H9 (cell line): Measurements from ENCODE around the gene TMEM158. TPM values are rescaled to one million over a fixed set of nuclear protein-coding genes. Genes with fewer than 3 reads are reported as not detected.

Experiments used
- DNase-seq: peaks from one replicate; pipeline ENCODE4 v3.0.0-alpha.2; 2017
- H2AFZ ChIP-seq: one replicate; pipeline ENCODE4 v1.6.1; 2013; ENCODE audit warnings: mild to moderate bottlenecking, low read length, control low read depth, moderate library complexity
- H2AK5ac ChIP-seq: 2 replicates; pipeline ENCODE4 v1.6.1; 2013; ENCODE audit warnings: low read length, control low read depth, mixed read lengths; ENCODE audit not compliant: insufficient read length
- H2BK120ac ChIP-seq: one replicate; pipeline ENCODE4 v1.6.1; 2013; ENCODE audit warnings: low read depth, mild to moderate bottlenecking, low read length, control low read depth, inconsistent platforms; ENCODE audit not compliant: poor library complexity, severe bottlenecking
- H2BK12ac ChIP-seq: 2 replicates; pipeline ENCODE4 v1.6.1; 2013; ENCODE audit warnings: low read length, control low read depth, mixed read lengths, low read depth; ENCODE audit not compliant: insufficient read length
- H2BK15ac ChIP-seq: 2 replicates; pipeline ENCODE4 v1.6.1; 2013; ENCODE audit warnings: low read depth, low read length, control low read depth
- H2BK20ac ChIP-seq: one replicate; pipeline ENCODE4 v1.6.1; 2013; ENCODE audit warnings: low read depth, mild to moderate bottlenecking, low read length, control low read depth, inconsistent platforms; ENCODE audit not compliant: poor library complexity, severe bottlenecking
- H2BK5ac ChIP-seq: 2 replicates; pipeline ENCODE4 v1.6.1; 2013; ENCODE audit warnings: low read length, control low read depth, mixed read lengths; ENCODE audit not compliant: insufficient read length
- H3K14ac ChIP-seq: 2 replicates; pipeline ENCODE4 v1.6.1; 2013; ENCODE audit warnings: low read length, control low read depth; ENCODE audit not compliant: insufficient read depth
- H3K18ac ChIP-seq: 2 replicates; pipeline ENCODE4 v1.6.1; 2013; ENCODE audit warnings: low read depth, mild to moderate bottlenecking, mixed read lengths, low read length, control low read depth; ENCODE audit not compliant: insufficient read length
- H3K23ac ChIP-seq: 2 replicates; pipeline ENCODE4 v1.6.1; 2013; ENCODE audit warnings: low read length, control low read depth, mixed read lengths, low read depth; ENCODE audit not compliant: insufficient read length
- H3K23me2 ChIP-seq: 2 replicates; pipeline ENCODE4 v1.6.1; 2013; ENCODE audit warnings: low read depth, mild to moderate bottlenecking, mixed read lengths, low read length, control low read depth; ENCODE audit not compliant: insufficient read length, poor library complexity, severe bottlenecking
- H3K27ac ChIP-seq: 2 replicates; pipeline ENCODE4 v1.5.1; 2013; ENCODE audit warnings: low read length, control low read depth, mixed read lengths, low read depth; ENCODE audit not compliant: insufficient read length
- H3K27me3 ChIP-seq: 2 replicates; pipeline ENCODE4 v1.6.1; 2013; ENCODE audit warnings: low read length, control low read depth, inconsistent platforms; ENCODE audit not compliant: insufficient read depth
- H3K4ac ChIP-seq: 2 replicates; pipeline ENCODE4 v1.6.1; 2013; ENCODE audit warnings: low read depth, mild to moderate bottlenecking, control low read depth, inconsistent platforms, low read length, moderate library complexity
- H3K4me1 ChIP-seq: 2 replicates; pipeline ENCODE4 v1.6.1; 2013; ENCODE audit warnings: low read length, control low read depth, inconsistent platforms; ENCODE audit not compliant: insufficient read depth
- H3K4me2 ChIP-seq: 2 replicates; pipeline ENCODE4 v1.6.1; 2013; ENCODE audit warnings: low read length, control low read depth, mixed read lengths; ENCODE audit not compliant: insufficient read length, insufficient read depth
- H3K56ac ChIP-seq: 2 replicates; pipeline ENCODE4 v1.6.1; 2013; ENCODE audit warnings: low read depth, mild to moderate bottlenecking, mixed read lengths, low read length, control low read depth; ENCODE audit not compliant: insufficient read length
- H3K79me1 ChIP-seq: 2 replicates; pipeline ENCODE4 v1.6.1; 2013; ENCODE audit warnings: low read depth, mild to moderate bottlenecking, moderate library complexity, low read length, control low read depth, inconsistent platforms; ENCODE audit not compliant: insufficient read depth, poor library complexity, severe bottlenecking
- H3K79me2 ChIP-seq: 2 replicates; pipeline ENCODE4 v1.6.1; 2013; ENCODE audit warnings: low read length, control low read depth, inconsistent platforms; ENCODE audit not compliant: insufficient read depth
- H3K9ac ChIP-seq: 2 replicates; pipeline ENCODE4 v1.6.1; 2013; ENCODE audit warnings: low read length, control low read depth, mixed read lengths; ENCODE audit not compliant: insufficient read length; ENCODE audit errors: extremely low read depth
- H3K9me3 ChIP-seq: one replicate; pipeline ENCODE4 v1.6.1; 2013; ENCODE audit warnings: low read depth, low read length, inconsistent platforms; ENCODE audit not compliant: control insufficient read depth
- H3T11ph ChIP-seq: one replicate; pipeline ENCODE4 v1.6.1; 2013; ENCODE audit warnings: mild to moderate bottlenecking, low read length, control low read depth, inconsistent platforms
- H4K20me1 ChIP-seq: one replicate; pipeline ENCODE4 v1.6.1; 2013; ENCODE audit not compliant: control insufficient read depth, insufficient read length, insufficient read depth
- H4K5ac ChIP-seq: 2 replicates; pipeline ENCODE4 v1.6.1; 2013; ENCODE audit warnings: low read depth, mild to moderate bottlenecking, mixed read lengths, low read length, control low read depth; ENCODE audit not compliant: insufficient read length
- H4K8ac ChIP-seq: replicated peaks from 2 replicates; pipeline ENCODE4 v1.6.1; 2013; ENCODE audit warnings: low read length, control low read depth, mixed read lengths, low read depth; ENCODE audit not compliant: insufficient read length
- H4K91ac ChIP-seq: 2 replicates; pipeline ENCODE4 v1.6.1; 2013; ENCODE audit warnings: low read depth, mild to moderate bottlenecking, moderate library complexity, mixed read lengths, low read length, control low read depth; ENCODE audit not compliant: insufficient read length
- H3K27ac Mint-ChIP-seq, 3 experiments: 2 replicates in 2 of 3; 3 replicates in 1 of 3; pipeline ENCODE4 v1.8.0; 2020 to 2021; ENCODE audit warnings: mixed read lengths in 3 of 3, mild to moderate bottlenecking in 1 of 3, moderate library complexity in 1 of 3
- H3K27me3 Mint-ChIP-seq: 2 replicates; pipeline ENCODE4 v1.8.0; 2021; ENCODE audit warnings: low read depth, mild to moderate bottlenecking, moderate library complexity, mixed read lengths
- H3K36me3 Mint-ChIP-seq, 3 experiments: 2 replicates in 2 of 3; 3 replicates in 1 of 3; pipeline ENCODE4 v1.8.0; 2020 to 2021; ENCODE audit warnings: low read depth in 3 of 3, mixed read lengths in 3 of 3; ENCODE audit not compliant: insufficient read depth in 1 of 3
- H3K4me1 Mint-ChIP-seq, 2 experiments: 2 replicates each; pipeline ENCODE4 v1.8.0; 2020; ENCODE audit warnings: mixed read lengths in 2 of 2
- H3K4me3 Mint-ChIP-seq, 2 experiments: 2 replicates in 1 of 2; 3 replicates in 1 of 2; pipeline ENCODE4 v1.8.0; 2020 to 2021; ENCODE audit warnings: mild to moderate bottlenecking in 2 of 2, mixed read lengths in 2 of 2, moderate library complexity in 1 of 2
- H3K9me3 Mint-ChIP-seq, 2 experiments: 2 replicates in 1 of 2; 3 replicates in 1 of 2; pipeline ENCODE4 v1.8.0; 2020; ENCODE audit warnings: mild to moderate bottlenecking in 2 of 2, mixed read lengths in 2 of 2, moderate library complexity in 1 of 2
- CTCF ChIP-seq: fragments of 200-600 bp; sonication (generic); conservative IDR thresholded peaks from 3 replicates; pipeline ENCODE4 v1.8.0; 2021; ENCODE audit warnings: antibody characterized with exemption, mild to moderate bottlenecking
- WGBS: extraction: QIAGEN DNeasy Blood & Tissue Kit; methylation state at CpG from one replicate; pipeline ENCODE4 v1.1.7; 2013; ENCODE audit warnings: missing lambda C conversion rate, low lambda C conversion rate, mixed read lengths; ENCODE audit not compliant: insufficient read length; ENCODE audit errors: extremely low coverage; 5-methylcytosine and 5-hydroxymethylcytosine counted together
- total RNA-seq: library from RNA; stranded (reverse); gene quantifications from 2 replicates; pipeline ENCODE4 v1.2.1, GENCODE V29; 2021

Gene TMEM158
- total RNA-seq, 1 experiment from 2014 or later: 29.1 TPM

GRCh38 chr3:45227946-45228345 is 1.9 kb upstream of the TMEM158 start:
- no peak overlapping the region for H3K27ac Mint-ChIP-seq
- H2BK20ac ChIP-seq: no peak overlapping the region
- H3T11ph ChIP-seq: no peak overlapping the region
- peak; percentile 45; the same call in 2 of the 3 replicates for TF ChIP-seq CTCF
- peaks cover 11% of the 10 kb centered on the region for H3K4me1 ChIP-seq
- no peak overlapping the region for H3K4me3 Mint-ChIP-seq
- peaks cover 2 to 3% of the 10 kb centered on the region in 2 experiments; a peak in 1 of 5 replicates for H3K9me3 Mint-ChIP-seq
- no peak overlapping the region for H3K27ac ChIP-seq
- no peak overlapping the region for H2BK15ac ChIP-seq
- H3K9me3 ChIP-seq: no peaks in the 10 kb centered on the region
- no peak overlapping the region for H3K14ac ChIP-seq
- no peaks in the 10 kb centered on the region for H4K20me1 ChIP-seq
- H2BK12ac ChIP-seq: no peak overlapping the region
- no peak overlapping the region for H4K91ac ChIP-seq
- WGBS: no CpG with 5 or more reads among the region's 6 CpGs
- no peak overlapping the region for H3K4ac ChIP-seq
- H3K9ac ChIP-seq: no peak overlapping the region
- H2BK120ac ChIP-seq: no peak overlapping the region
- H3K79me2 ChIP-seq: no peaks in the 10 kb centered on the region
- H3K36me3 Mint-ChIP-seq: no peaks in the 10 kb centered on the region
- H2AFZ ChIP-seq: no peak overlapping the region
- no peak overlapping the region for H3K56ac ChIP-seq
- no peak overlapping the region for H2AK5ac ChIP-seq
- no peak overlapping the region for H3K23ac ChIP-seq
- no peak overlapping the region for H2BK5ac ChIP-seq
- DNase-seq: peak; percentile 42
- peaks cover 5% of the 10 kb centered on the region; the same call in 1 of the 2 replicates for H3K27me3 ChIP-seq
- no peak overlapping the region for H4K5ac ChIP-seq
- H3K23me2 ChIP-seq: peaks cover 18% of the 10 kb centered on the region
- no peak overlapping the region for H3K18ac ChIP-seq
- peaks cover 42 to 45% of the 10 kb centered on the region in 2 experiments for H3K4me1 Mint-ChIP-seq
- H3K79me1 ChIP-seq: no peaks in the 10 kb centered on the region
- H3K27me3 Mint-ChIP-seq: peaks cover 41% of the 10 kb centered on the region
- H3K4me2 ChIP-seq: no peak overlapping the region
- no peak overlapping the region for H4K8ac ChIP-seq
